Measurements from ENCODE around the gene SHROOM1.

GRCh38 chr5:132877938-132878337 lies 47.5 kb upstream of the SHROOM1 start:
- TF ChIP-seq EZH2 (IDR thresholded peaks at IDR 0.05; ENCODE audit: borderline replicate concordance, low read depth, low read length, poor library complexity, severe bottlenecking) (no peak), CTCF (conservative IDR thresholded peaks at IDR 0.05; ENCODE audit: low read depth, low read length) (no peak)
